Loucy (cell line): ENCODE data around the gene SP8.
"Not testable (repeated sequence)": the region's sequence is repeated elsewhere in the genome, so short reads cannot be mapped to it uniquely, and the experiment has no call there.

ENCODE experiments used
- EZH2phosphoT487 ChIP-seq: fragments of 200-600 bp; IDR thresholded peaks from 2 replicates; pipeline ENCODE4 v1.6.1; 2018; ENCODE audit warnings: antibody characterized with exemption, mild to moderate bottlenecking, moderate library complexity, borderline replicate concordance
- TF ChIP-seq, protein P1 (sequence below): fragments of 200-600 bp; sonication (generic); conservative IDR thresholded peaks from 2 replicates; pipeline ENCODE4 v1.5.1; 2014; ENCODE audit warnings: mild to moderate bottlenecking, antibody characterized with exemption, low read length

- TF ChIP-seq, protein P1, sequence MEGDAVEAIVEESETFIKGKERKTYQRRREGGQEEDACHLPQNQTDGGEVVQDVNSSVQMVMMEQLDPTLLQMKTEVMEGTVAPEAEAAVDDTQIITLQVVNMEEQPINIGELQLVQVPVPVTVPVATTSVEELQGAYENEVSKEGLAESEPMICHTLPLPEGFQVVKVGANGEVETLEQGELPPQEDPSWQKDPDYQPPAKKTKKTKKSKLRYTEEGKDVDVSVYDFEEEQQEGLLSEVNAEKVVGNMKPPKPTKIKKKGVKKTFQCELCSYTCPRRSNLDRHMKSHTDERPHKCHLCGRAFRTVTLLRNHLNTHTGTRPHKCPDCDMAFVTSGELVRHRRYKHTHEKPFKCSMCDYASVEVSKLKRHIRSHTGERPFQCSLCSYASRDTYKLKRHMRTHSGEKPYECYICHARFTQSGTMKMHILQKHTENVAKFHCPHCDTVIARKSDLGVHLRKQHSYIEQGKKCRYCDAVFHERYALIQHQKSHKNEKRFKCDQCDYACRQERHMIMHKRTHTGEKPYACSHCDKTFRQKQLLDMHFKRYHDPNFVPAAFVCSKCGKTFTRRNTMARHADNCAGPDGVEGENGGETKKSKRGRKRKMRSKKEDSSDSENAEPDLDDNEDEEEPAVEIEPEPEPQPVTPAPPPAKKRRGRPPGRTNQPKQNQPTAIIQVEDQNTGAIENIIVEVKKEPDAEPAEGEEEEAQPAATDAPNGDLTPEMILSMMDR, result not testable (repeated sequence)
- TF ChIP-seq EZH2phosphoT487, result not testable (repeated sequence)
Measured at GRCh38 chr7:20821390-20821789, 34.7 kb upstream of the SP8 start.
